Sigmoid colon (tissue), 7 donors: ENCODE measurements around the gene LONRF3. TPM values are rescaled to one million over a fixed set of nuclear protein-coding genes. Genes with fewer than 3 reads are reported as not detected.

ENCODE experiments used
- DNase-seq: peaks from one replicate; pipeline ENCODE4 v3.0.0-alpha.2; 2019
- H3K27ac ChIP-seq, 4 donors: fragments of 200-600 bp; sonication (generic); one replicate each; pipeline ENCODE4 v1.5.1; 2016 to 2019; ENCODE audit warnings: mild to moderate bottlenecking in 1 of 4
- H3K27me3 ChIP-seq, 3 donors: fragments of 200-600 bp; sonication (generic); one replicate each; pipeline ENCODE4 v1.5.1; 2019; ENCODE audit warnings: mild to moderate bottlenecking in 1 of 3
- H3K36me3 ChIP-seq, 4 donors: fragments of 200-600 bp; sonication (generic); one replicate each; pipeline ENCODE4 v1.5.1; 2016 to 2019
- H3K4me1 ChIP-seq, 4 donors: fragments of 200-600 bp; sonication (generic); one replicate each; pipeline ENCODE4 v1.5.1; 2017 to 2019
- H3K4me3 ChIP-seq, 4 donors: fragments of 200-600 bp; sonication (generic); one replicate each; pipeline ENCODE4 v1.5.1; 2017 to 2019; ENCODE audit warnings: mild to moderate bottlenecking in 2 of 4, moderate library complexity in 1 of 4
- H3K9me3 ChIP-seq, 4 donors: fragments of 200-600 bp in 3 of 4; sonication (generic) in 3 of 4; one replicate each; pipeline versions ENCODE4 v1.5.1 to v1.6.1; 2013 to 2019
- CTCF ChIP-seq, 4 experiments: fragments of 450-650 bp in 3 of 4; fragments of 200-600 bp in 1 of 4; IDR thresholded peaks; one replicate each; pipeline ENCODE4 v1.5.1; 2016 to 2019; ENCODE audit warnings: antibody characterized with exemption in 4 of 4, mild to moderate bottlenecking in 3 of 4, moderate library complexity in 2 of 4
- EP300 ChIP-seq, 4 donors: sonication (generic); formaldehyde crosslinking; IDR thresholded peaks; one replicate each; pipeline ENCODE4 v1.6.1; 2017; ENCODE audit warnings: antibody characterized with exemption in 4 of 4
- POLR2A ChIP-seq, 2 donors: fragments of 450-650 bp; IDR thresholded peaks; one replicate each; pipeline ENCODE4 v1.6.1; 2016; ENCODE audit warnings: antibody characterized with exemption in 2 of 2, mild to moderate bottlenecking in 2 of 2, moderate library complexity in 2 of 2
- POLR2AphosphoS5 ChIP-seq, 4 donors: sonication (generic); formaldehyde crosslinking; IDR thresholded peaks; one replicate each; pipeline ENCODE4 v1.6.1; 2017; ENCODE audit warnings: antibody characterized with exemption in 4 of 4
- WGBS, 2 donors: extraction: QIAGEN DNeasy Blood & Tissue Kit; methylation state at CpG; one replicate each; pipeline ENCODE4 v1.1.7; 2013; 5-methylcytosine and 5-hydroxymethylcytosine counted together
- intact Hi-C: fragments of 100-400 bp; cut with DNase I; formaldehyde crosslinking; loops from one replicate; pipeline ENCODE4 v1.15.1; 2023
- polyA plus RNA-seq, 3 donors: library from polyadenylated mRNA; stranded (reverse); fragments of 200-250 nt; gene quantifications; one replicate each; pipeline ENCODE4 v1.2.3, GENCODE V29; 2013
- total RNA-seq, 4 donors: library from RNA; depleted of rRNA; stranded (reverse); fragments of >200 nt; gene quantifications; one replicate each; pipeline ENCODE4 v1.1.0, GENCODE V29; 2016
- donor health status: healthy with polysubstance abuse.
- donor health status: Bipolar disorder and iron deficiency.
- donor health status: healthy.

Gene LONRF3
- total and polyA plus RNA-seq, 7 donors: 2.6 to 26.8 (median 14.4) TPM

- no peak overlapping the region for H3K27ac ChIP-seq
- H3K4me3 ChIP-seq: no peak overlapping the region
- no peaks in the 10 kb centered on the region for H3K27me3 ChIP-seq
- intact Hi-C loops: no loop called here
- no peak for DNase-seq
- no peaks in the 10 kb centered on the region for H3K9me3 ChIP-seq
- H3K4me1 ChIP-seq: no peaks in the 10 kb centered on the region
- TF ChIP-seq POLR2A (IDR thresholded peaks at IDR 0.05) (no peak), POLR2AphosphoS5 (IDR thresholded peaks at IDR 0.05) (no peak), CTCF (IDR thresholded peaks at IDR 0.05) (no peak), EP300 (IDR thresholded peaks at IDR 0.05) (no peak)
- WGBS, 2 donors: 30 to 75% methylated on average over 2 of the region's 2 CpGs
- no peaks in the 10 kb centered on the region for H3K36me3 ChIP-seq
These were observed 10.2 kb upstream of the LONRF3 start for GRCh38 chrX:118964252-118964651.

- no peaks in the 10 kb centered on the region for H3K36me3 ChIP-seq
- DNase-seq: no peak
- no peaks in the 10 kb centered on the region for H3K27me3 ChIP-seq
- H3K27ac ChIP-seq: no peak overlapping the region
- H3K9me3 ChIP-seq: no peaks in the 10 kb centered on the region
- no peaks in the 10 kb centered on the region for H3K4me1 ChIP-seq
- TF ChIP-seq POLR2A (IDR thresholded peaks at IDR 0.05) (no peak), EP300 (IDR thresholded peaks at IDR 0.05) (no peak), CTCF (IDR thresholded peaks at IDR 0.05) (no peak), POLR2AphosphoS5 (IDR thresholded peaks at IDR 0.05) (no peak)
- whole genome bisulfite sequencing, 2 donors: 70 to 80% methylated on average over 4 of the region's 4 CpGs
- intact Hi-C loops: no loop called here
- H3K4me3 ChIP-seq: no peak overlapping the region
These were observed 9.0 kb upstream of the LONRF3 start for GRCh38 chrX:118965395-118965794.

- Histone ChIP-seq H3K27me3 (no peaks in the 10 kb centered on the region), H3K4me1 (no peaks in the 10 kb centered on the region), H3K27ac (no peak overlapping the region), H3K4me3 (no peak overlapping the region), H3K36me3 (no peaks in the 10 kb centered on the region), H3K9me3 (no peaks in the 10 kb centered on the region)
- TF ChIP-seq CTCF (IDR thresholded peaks at IDR 0.05): no peak
- no peak for TF ChIP-seq EP300 (IDR thresholded peaks at IDR 0.05)
- TF ChIP-seq POLR2A (IDR thresholded peaks at IDR 0.05): no peak
- TF ChIP-seq POLR2AphosphoS5 (IDR thresholded peaks at IDR 0.05): no peak
- DNase-seq: no peak
- intact Hi-C loops: no loop called here
- WGBS, 2 donors: 79 to 91% methylated on average over 8 of the region's 8 CpGs
These were observed 6.4 kb upstream of the LONRF3 start for GRCh38 chrX:118968031-118968430.

- H3K4me3 ChIP-seq: no peak overlapping the region
- WGBS, 2 donors: 71 to 76% methylated on average over 3 of the region's 3 CpGs
- TF ChIP-seq POLR2A (IDR thresholded peaks at IDR 0.05) (no peak), EP300 (IDR thresholded peaks at IDR 0.05) (no peak), POLR2AphosphoS5 (IDR thresholded peaks at IDR 0.05) (no peak), CTCF (IDR thresholded peaks at IDR 0.05) (no peak)
These were observed 2.9 kb upstream of the LONRF3 start for GRCh38 chrX:118971552-118971951.

More at GRCh38 chrX:118971552-118971951, 2.9 kb upstream of the LONRF3 start:
- H3K27me3 ChIP-seq: no peaks in the 10 kb centered on the region
- H3K4me1 ChIP-seq: peaks cover 0 to 9% (median 7%) of the 10 kb centered on the region in 4 donors
- no peak for DNase-seq
- intact Hi-C loops: no loop called here
- no peak overlapping the region for H3K27ac ChIP-seq
- H3K9me3 ChIP-seq: no peaks in the 10 kb centered on the region
- H3K36me3 ChIP-seq: no peaks in the 10 kb centered on the region
